ENCODE results near the gene PODXL2.

Gene PODXL2

DNA sequence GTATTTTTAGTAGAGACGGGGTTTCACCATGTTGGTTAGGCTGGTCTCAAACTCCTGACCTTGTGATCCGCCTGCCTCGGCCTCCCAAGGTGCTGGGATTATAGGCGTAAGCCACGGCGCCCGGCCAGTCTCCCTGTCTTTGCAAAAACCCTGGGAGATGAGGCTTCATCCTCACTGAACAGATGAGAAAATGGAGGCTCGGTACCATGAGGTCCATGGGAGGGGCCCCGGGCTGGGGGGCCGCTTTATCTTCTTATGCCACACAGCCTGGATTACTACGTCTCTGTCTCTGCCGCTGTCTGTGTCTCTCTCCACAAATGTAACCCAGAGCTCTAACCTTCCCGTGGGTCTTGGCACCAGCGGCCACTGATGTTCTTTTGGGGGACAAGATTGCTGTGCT lies 82.9 kb downstream of the PODXL2 start:
- DNase-seq = no peak

DNA sequence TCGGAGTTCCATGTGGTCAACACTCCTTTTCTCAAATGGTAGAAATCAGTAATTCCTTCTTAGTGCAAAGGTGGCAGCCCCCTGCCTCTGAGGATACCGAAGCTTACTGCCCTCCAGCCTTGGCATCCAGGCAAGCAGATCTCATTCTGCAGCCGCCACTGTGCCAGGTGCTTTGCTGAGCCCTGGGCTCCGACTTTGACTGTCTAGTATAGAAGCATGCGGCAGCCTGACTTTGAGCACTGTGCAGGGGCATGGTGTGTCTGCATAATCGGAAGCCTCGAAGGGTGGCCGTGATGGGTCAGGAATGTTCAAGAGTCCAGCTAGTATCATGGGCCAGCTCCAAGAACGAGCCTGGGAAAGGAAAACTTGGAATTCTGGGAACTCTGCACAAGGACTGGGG lies 83.5 kb downstream of the PODXL2 start:
- no peak for DNase-seq

DNA sequence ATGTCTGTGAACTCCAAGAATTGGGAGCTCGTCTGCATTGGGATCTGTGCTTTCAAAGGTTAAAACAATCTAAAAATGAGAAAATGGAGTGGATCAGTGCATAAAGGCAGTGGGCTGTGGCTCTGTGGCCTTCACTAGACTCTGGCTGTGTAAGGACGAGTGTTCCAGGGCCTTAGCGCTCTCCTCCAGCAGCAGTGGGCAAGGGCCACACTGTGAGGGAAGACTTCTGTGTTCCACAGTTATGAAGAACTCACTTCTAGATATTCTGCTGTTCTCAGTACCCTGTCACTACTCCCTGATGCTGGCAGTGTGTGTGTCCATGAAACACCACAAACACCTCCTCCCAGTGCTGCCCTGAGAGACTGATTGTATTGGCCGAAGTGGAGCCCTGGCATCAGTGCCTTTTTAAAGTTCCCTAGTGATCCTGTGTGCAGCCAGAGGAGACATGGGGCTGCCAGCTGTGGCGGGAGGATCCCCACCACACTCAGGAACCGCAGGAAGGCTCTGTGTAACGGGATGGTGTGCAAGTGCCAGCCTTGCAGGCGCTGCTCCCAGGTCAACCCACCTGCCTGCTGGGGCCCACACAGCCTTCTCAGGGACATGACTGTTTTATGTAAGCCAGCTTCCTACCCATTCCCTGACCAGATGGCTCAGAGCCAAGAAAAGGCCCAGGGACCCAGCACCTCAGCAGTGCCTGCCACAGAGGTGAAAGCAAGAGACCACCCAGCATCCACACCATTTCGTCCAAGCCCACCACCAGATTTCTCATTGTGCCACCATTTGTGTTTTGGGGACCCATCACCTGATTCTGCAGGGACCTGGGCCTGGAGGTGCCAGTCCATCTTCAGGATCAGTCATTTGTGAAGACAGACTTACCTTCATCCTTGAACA lies 84.1 kb downstream of the PODXL2 start:
- no peak for DNase-seq

DNA sequence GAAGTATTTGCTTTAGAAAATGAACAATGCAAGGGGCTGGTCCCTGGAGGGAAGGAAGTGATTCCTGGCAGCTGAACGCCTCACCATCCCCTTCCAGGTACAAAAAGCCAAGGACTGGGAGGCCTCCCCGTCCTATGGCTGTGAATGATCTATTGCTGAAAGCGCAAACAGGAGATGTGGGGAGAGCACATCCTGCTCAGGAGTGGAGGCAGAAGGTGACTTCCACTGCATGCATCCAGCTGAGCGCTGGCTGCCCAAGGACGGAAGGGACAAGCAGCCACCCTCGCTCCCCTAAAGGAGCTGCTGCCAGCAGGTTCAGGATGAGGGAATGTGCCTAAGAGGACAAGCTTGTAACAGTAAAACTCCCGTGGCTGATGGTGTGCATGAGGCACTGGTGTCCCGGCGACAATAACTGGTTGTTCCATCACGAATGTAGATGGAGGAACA lies 85.2 kb downstream of the PODXL2 start:
- DNase-seq = no peak

DNA sequence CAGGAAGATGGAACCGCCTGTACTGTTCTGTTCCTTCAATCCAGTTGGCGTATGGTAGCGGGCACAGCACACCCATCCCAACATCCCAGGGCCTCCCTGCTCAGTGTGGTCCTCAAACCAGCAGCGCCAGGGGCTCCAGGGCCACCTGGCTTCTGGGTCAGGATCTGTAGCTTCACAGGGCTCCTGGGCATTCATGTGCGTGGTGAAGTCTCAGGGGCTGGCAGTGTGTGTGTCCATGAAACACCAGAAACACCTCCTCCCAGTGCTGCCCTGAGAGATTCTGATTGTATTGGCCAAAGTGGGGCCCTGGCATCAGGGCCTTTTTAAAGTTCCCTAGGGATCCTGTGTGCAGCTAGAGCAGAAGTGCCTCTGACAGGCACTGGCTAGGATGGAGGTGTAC lies 85.9 kb downstream of the PODXL2 start:
- no peak for DNase-seq

DNA sequence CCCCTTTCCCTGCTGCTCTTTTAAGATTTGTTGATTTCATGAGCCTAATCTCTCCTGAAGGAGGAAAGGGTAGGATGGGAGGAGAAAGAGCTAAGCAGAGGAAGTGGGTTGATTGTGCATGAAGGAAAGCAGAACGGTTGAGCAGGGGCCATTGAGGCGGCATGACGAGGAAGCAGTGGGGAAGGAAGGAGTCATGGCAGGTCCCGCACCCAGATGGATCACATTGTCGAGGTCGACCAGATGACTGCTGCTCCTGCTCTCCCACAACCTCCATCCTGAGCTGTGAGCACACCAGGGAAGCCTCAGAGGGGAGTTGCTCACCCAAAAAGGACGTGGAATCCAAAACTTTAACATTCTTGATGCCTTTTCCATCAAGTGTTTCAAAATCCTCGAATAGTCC lies 86.5 kb downstream of the PODXL2 start:
- DNase-seq = no peak

DNA sequence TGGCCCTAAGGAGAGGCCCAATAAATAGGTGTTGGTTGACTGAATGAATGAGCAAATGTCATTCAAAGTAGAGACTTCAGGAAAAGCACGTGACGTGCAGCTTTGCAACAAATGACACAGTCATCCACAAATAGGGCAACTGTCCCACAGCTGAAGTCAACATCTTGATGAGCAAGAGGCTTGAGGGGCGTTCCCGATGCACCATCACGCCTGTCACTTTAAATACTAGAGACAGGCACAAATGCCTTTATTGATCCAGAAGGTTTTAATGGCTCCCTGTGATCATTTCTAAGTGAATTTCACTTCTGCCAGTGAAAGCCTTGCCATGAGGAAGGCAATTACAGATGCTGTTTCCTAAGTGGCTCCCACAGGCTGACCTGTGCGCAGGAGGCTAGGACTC lies 87.4 kb downstream of the PODXL2 start:
- DNase-seq = no peak

DNA sequence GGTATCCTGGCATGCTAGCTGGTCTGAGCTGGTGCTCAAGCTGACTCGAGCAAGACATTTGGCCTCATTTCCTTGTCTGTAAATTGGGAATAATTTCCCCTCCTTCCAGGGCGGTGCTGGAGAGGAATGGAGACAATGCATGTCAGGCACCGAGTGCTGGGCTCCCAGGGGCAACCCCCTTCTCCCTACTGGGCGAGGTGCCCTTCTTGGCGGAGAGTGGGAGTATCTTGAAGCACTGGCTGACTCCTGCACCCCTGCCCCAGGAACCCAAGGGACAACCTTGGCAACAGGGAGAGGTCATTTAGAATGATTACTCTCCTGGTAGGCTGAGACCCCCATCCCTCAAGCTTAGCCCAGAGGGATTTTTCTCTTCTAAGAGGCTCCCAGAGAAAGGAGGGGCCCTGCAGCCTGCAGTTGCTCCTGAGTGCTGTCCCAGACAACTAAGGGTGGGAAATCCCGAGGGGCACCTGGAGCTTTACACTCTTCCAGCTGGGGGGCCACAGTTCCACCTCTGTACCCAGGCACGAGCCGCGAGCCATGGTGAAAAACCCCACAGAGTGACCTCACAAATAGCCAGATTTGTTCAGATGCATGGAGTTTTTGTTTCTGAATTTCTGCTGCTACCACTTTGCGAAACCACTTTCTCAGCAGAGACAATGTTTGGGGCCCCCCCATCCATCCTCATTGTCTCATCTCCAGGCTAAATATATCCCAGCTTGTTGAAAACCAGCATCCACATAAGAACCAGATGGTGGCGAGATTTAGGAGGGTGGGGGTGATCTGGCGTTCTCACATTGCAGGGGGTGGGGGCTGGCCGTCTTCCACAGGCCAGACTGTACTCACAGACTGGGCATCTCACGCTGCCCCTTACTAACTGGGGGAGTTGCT lies 88.6 kb downstream of the PODXL2 start:
- DNase-seq = no peak

DNA sequence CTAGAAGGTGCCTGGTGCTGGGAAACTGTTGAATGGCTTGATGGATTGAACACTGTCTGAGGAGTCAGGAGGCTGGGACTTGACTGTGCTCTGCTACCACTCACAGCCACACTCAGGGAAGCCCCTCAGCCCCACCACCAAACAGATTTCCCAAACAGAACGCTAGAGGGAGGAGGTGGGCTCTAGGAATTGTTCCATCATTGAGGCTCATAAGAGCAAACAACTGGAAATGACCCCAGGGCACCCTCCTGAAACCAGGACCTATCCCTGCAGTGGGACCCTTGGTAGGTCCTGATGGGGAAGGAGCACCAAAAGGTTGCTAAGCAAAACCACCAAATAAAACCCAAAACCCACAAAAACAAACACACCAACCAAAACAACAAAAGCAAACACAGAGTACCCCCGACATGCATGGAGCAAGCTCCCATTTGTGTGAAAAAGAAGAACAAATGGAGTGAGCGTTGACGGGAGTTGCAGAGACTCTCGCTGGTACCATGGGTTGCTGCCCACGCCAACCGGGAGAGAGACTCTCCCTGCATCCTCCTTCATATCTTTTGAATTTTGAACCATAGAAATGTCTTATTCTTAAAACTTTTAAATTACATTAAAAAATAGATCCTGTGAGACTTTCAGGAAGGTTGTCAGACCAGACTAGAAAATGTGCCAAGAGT lies 89.4 kb downstream of the PODXL2 start:
- DNase-seq = no peak

DNA sequence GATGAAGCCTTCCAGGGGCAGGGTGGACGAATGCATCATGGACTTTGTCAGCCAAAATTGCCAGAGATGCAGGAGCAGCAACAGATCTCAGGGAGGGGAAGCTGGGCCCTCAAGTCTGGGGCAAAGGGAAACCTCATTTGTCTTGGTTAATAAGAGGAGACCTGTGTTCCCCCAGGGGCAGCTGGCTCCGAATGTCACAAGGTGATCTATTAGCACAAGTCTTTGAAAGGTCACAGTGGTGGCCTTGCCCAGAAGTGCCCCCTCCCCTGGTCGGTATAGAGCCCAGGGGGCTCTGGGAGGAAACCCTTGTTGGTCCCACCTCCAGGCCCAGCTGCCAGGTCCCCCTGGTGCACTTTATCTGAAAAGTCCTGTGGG lies 89.9 kb downstream of the PODXL2 start:
- DNase-seq = no peak

DNA sequence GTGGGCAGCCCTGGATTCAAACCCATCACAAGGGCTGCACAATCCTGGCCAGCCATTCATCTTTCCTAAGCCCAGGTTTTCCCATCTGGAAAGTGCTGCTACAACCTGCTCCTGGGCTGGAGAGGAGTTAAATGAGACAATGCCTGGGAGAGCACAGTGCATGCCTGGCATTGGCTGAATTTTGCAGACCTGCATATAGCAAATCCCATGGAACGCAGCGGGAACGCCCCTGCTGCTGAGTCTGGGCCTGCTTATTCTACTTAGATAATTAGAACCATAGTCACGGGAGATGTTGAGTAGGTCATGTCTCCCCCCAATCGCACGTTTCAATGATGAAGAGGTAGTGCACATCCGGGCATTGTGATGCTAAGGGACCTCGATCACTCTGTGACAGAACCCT lies 90.4 kb downstream of the PODXL2 start:
- no peak for DNase-seq

DNA sequence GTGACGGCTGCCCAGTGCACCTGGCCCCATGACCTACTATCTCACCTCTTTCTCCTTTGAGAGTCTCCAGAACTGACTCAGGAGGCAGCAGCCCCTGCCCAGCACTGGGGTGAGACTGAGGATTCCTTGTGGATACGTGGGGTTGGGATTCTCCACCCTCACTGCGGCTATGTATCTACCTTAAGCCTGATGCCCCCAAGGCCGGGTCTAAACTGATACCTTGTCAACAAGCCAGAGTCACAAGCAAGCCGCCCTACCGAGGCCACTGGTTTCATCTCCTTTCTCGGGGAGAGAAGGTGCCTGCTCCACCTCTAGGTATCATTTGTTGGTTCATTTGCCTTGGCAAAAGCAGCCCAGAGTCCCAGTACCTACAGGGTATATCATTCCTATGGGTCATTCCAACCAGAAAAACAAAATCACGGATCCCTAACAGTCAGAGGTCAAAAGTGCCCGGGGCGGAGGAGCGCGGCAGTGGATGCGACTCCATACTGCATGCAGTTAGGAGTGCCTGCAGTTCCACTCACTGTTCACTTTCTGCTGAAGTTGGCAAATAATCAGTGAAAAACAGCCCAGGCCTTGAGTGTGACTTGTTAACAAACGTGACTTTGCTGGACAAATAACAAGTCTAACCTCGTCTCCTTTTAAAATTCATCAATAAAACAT lies 91.3 kb downstream of the PODXL2 start:
- no peak for DNase-seq

DNA sequence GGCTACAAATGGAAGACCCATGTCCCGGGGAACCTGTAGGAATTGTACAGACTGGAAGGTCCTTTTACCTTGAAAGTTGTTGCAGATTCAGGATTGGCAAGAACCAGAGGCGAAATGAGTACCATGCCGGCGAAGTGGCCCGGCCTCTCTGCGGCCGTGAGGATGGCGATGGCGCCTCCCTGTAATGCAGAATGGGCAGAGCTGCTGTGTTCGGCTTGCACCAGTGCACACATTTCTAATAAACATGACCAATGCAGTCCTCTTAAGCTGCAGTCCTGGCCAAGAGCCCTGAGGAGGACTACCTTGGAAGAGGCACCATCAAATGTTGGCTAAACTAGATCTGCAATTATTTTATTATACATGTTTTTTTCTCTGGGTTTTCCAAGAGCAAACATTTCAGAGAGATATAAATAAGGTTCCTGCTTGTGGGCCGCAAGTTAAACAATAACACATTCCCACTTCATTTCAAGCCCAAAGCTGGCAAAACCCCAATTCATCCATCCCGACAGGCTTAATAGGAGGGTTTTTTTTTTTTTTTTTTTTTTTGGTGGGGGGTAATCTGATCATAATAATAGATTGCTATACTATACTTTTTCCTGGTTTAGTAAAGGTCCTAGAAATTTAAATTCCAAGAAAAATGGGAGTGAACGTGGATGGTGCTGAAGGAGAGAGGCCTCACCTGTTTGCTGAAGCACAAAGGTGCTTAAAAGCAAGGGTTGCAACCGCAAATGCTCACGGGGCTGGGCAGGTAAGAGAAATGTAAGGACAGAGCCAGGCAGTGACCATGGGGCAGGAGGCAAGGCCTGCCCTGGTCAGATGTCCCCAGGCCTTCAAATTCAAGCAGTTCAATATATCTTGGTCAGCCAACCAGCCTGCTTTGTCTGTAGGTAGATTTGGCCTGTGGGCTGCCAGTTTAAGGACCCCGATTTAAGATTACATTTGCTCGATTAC lies 92.3 kb downstream of the PODXL2 start:
- no peak for DNase-seq

DNA sequence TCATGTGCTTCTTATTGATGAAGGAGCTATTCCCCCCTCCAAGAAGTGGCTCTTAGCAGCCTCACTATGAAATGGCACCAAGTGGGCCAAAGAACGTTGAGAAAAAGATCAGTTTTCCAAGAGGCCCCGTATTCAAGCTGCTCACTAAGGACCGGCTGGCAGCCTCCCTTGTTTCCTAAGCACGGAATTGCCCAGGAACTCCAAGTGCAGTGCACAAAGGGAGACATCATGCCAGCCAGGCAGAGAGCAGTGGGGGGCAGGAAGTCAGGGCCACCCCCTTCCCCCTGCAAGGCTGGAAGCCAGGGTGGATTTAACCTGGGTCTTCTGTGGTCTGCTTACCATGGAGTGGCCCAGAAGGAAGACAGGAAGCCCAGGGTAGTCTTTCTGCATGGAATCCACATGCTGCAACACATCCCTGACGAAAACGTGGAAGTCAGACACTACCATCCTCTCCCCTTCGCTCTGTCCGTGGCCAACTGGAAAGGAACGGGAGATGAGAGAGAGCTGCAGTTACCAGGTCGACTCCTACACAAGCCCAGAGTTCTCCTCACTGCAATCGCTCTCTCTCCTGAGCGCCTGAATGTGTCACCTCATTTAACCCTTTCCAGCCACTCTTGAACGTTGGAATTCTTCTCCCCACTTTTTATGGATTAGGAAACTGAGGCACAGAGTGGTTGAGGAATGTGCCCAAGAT lies 93.3 kb downstream of the PODXL2 start:
- no peak for DNase-seq
